Esophagus mucosa (tissue), 1 donor: Measurements from ENCODE around the gene ACBD6. TPM values are rescaled to one million over a fixed set of nuclear protein-coding genes. Genes with fewer than 3 reads are reported as not detected.

Experiments used
- ATAC-seq: fragments of 200-7000 bp; cut with Tn5 transposase; one replicate; pipeline ENCODE4 v1.9.1; 2020
- total RNA-seq: library from RNA; stranded (reverse); gene quantifications from one replicate; pipeline ENCODE4 v1.2.4, GENCODE V29; 2023
- donor health status: DM: yes; HTN: yes; CAD: no.

Gene ACBD6
- total RNA-seq, 1 donor from 2014 or later = 24.2 TPM

DNA sequence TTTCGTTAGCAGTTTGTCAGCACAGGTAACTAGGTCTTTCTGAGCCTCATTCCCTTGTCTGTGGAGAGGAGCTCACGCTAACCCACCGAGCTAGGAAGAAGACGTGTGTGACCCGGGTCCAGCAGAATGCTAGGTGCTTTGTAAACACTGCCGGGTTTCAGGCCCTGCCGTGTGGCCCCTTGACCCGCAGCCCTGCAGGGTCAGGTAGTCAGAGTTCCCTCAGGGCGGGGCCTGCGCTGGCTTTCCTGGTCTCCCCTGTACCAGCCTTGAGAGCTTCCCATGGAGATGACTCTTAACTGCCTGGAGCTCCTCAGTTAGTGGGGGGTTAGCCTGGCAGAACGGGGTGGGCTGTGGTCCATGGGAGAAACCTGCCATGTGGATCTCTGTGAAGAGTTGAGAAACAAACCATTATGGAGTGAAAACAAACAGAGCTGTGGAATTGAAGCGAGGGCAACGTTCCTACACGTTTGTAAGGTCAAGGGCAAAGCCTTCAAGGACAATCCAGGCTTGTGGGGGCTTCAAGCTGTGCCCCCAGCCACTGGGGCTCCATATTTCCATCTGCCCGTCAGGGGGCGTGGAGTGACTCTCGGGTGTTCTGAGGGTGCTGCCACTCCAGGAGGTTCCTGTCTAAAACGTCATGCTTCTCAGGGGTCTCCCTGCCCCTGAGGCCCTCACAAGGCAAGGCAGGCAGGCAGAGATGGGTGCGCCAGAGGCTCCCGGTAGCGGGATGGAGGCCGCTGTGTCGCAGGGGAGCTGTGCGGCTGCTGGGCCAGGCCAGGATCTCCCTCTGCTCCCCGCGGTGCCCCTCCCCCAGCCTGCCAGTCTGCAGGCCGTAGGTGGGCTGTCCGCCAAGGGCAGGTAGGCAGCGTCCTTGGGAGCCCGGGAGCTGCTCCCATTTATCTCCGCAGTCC lies 248.5 kb downstream of the ACBD6 start:
- ATAC-seq = no peak

GRCh38 chr1:180252638-180253536 lies 249.5 kb downstream of the ACBD6 start:
- ATAC-seq = peak; percentile 65

DNA sequence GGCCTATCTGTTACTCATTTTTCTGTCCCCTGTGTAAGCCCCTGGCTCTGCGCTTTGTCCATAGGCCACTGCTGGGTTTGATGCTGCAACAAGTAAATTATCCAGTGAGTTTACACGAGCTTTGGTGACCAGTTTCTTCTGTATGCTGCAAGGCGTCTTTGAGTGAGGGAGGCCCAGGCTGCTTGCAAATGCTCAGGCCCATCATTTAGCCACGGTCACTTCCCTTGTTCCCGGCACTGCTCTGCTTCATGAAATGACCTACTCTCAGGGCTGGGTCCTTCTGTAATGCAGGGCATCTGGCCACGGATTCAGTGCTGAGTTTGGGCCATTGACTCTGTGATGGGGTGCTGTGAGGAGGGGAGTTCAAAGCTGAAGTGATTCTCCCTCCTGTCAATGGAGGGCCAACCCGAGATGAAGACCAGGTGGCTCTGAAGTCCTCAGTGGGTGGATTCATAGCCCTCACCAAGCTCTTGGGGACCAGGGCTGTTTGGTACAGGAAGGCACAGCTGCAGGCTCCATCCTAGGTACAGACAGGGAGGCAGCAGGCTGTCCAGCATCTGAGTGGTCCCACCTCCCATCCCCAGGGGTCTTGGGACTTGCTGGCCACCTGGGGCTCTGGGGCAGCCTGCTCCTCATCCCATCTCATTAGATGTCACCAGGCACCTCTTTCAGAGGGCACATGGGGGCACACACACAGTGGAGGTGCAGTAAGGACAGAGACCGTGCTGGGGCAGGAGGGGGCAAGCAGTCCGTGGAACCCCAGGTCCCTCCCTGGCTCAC lies 250.7 kb downstream of the ACBD6 start:
- ATAC-seq = no peak

GRCh38 chr1:180250883-180251509 lies 251.4 kb downstream of the ACBD6 start:
- ATAC-seq = no peak

DNA sequence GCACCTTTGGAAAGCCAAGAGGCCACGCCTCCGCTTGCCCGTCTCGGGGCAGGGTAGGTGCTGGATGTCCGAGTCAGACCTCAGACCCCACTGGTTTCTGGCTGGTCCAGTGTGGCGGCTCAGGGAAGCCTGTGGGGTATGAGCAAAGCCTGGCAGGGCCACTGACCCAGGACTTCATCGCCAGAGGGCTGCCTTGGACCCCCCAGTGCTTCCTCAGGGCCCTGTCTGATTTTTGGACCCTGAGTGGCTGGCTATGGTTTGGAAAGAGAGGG lies 251.9 kb downstream of the ACBD6 start:
- no peak for ATAC-seq

- ATAC-seq = no peak
Observed at GRCh38 chr1:180249725-180250498, 252.5 kb downstream of the ACBD6 start.

DNA sequence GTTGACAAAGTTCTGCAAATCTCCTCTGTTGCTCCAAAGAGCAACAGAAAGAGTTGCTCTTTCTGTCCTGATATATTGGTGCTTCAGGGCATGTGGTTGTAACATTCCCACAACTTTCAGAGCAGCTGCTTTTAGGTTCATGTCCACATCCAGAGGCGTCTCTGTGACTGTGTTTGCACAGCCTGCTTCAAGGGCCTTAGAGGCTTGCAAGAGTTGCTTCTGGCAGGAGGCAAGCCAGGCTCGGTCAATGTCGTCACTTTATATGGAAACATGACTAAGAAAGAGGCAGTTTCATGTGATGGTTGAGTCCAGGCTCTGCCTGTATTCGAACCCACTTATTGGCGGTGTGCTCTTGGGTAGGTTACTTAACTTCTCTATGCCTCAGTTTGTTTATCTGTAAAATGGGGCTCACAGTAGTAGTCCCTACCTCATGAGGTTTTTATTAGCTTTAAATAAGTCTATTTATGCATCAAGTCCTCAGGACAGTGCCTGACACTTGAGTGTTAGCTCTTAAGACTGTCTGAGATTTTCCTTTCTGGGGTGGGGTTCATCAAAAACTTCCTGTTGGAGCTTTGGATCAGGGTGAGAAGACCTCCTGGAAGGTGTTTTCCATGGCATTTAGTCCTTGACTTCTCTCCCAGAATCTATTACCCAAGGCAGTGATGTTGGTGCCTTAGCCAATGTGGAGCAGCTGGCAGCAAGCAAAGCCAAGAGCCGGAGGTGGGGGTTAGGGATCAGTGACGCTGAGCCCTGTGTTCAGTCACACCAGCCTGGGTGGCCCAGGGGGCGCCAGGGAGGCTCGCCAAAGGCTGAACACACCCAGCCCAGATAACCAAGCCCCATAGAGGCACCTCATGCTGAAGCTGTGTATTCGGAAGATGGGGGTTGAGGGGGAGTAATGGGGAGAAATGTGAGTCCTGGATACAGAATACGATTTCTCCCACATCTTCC lies 253.4 kb downstream of the ACBD6 start:
- no peak for ATAC-seq

- no peak for ATAC-seq
Observed at GRCh38 chr1:180248176-180248575, 254.2 kb downstream of the ACBD6 start.

- ATAC-seq = no peak
Observed at GRCh38 chr1:180247580-180247979, 254.8 kb downstream of the ACBD6 start.

GRCh38 chr1:180247061-180247460 lies 255.3 kb downstream of the ACBD6 start:
- no peak for ATAC-seq

GRCh38 chr1:180246579-180246978 lies 255.8 kb downstream of the ACBD6 start:
- ATAC-seq = no peak

DNA sequence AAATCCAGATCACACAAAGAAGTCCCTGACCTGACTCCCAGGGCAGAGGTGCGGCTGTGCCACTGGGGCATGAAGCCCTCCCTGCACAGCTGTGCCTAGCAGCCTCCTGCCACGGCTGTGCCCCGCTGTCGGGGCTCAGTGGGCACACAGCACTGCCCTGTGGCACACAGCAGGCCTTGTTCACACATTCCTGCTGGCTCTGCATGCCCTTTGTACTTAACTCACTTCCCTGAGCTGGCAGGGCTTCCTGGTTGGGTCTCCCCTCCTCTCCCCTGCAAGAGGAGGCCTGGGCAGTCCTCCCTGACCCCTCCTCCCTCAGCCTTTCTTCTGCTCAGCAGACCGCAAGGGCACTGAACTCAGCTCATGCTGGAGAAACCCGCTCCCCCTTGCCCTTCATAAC lies 257.5 kb downstream of the ACBD6 start:
- no peak for ATAC-seq

- ATAC-seq = no peak
Observed at GRCh38 chr1:180243517-180244221, 258.7 kb downstream of the ACBD6 start.

DNA sequence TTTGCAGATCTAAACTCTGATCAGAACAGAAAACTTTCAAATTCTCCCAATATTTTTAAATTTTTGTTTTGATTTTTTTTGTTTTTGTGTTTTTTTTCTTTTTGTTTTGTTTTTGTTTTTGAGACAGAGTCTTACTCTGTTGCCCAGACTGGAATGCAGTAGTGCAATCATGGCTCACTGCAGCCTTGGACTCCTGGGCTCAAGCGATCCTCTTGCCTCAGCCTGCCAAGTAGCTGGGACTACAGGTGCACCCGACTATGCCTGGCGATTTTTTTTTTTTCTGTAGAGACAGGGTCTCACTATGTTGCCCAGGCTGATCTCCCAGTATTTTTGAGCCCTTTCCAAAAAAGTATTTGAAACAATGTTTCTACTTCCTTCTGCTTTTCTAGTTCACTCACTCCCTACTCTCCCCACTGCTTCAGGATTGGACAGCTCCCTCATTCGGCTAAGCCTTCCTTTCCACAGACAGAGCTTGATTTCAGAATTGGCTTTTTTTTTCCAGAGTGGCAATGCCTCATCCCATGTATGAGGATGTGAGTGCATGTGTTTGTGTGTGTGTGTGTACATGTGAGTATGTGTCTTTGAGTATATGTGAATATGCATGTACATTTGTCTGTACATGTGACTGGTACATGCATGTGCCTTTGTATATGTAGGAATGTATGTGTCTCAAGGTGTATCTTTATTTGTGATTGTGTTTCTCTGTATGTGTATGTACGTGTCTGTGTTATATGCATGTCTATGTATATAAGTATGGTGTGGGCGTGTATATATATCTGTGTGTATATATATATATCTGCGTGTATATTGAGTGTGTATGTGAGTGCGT lies 260.4 kb downstream of the ACBD6 start:
- no peak for ATAC-seq

DNA sequence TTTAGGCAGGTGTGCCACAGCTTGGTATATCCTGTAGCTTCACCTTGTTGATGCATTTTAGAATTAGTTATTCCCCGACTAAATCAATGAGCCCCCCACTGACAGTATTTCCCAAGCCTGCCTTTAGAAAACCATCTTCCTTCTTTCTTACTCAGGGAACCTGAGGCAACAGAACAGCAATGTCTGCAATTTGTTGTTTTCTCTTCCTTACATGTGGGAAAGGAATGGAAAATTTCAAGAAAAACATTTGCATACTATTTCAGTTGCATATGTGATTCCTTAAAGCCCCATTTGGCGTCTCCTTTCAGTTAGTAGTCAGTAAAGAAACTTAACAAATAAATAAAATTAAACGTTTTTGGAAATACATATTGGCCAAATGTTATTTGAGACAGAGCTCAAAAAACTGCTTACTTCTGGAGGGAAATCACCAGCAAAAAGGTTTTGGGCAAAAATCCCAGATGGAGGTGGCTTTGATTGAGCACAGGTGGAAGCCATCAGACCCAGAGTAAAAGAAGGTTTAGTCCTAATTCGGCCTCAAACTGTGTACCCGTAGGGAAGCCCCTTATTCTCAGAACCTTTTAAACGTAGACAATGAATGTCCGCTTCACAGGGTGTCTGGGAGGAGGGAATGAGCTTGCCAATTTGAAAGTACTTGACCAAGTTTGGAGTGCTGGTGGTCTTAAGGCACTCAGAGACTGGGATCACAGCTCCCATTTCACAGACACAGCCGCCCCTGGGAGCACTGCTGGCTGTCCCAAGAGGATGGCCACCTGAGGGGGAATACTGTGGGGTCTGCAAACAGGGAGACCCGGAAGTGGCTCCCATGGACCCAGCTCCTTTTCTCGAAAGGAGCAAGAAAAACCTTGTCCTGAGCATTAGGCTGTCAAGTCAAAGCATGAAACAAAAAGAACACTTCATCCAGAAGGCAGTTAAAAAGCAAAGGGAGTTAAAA lies 263.0 kb downstream of the ACBD6 start:
- no peak for ATAC-seq

- ATAC-seq = no peak
Observed at GRCh38 chr1:180238675-180239074, 263.7 kb downstream of the ACBD6 start.
